ENCODE data around the gene TNPO1. TPM values are rescaled to one million over a fixed set of nuclear protein-coding genes. Genes with fewer than 3 reads are reported as not detected.

Gene TNPO1
- total RNA-seq, 1 experiment from 2014 or later, result 185 TPM

DNA sequence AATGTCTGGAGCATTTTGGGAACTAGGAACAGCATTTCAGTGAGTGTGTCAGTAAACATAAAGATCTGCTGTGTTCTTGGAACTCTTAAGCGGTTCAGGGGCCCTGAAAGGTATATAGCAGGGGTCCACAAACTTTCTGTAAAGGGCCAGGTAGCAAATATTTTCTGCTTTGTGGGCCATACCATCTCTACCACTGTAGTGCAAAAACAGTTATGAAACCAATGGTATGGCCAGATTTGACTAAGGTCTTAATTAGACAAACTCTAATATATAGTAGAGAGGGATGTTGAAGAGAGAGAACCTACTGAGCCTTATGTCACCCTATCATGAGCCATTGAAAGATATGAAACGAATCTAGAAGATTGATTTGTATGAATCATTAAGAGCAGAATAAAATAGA, 5.3 kb downstream of the TNPO1 start:
- H3K27me3 ChIP-seq (ENCODE audit: insufficient read depth, low read depth), result no peaks in the 10 kb centered on the region
- POLR2A ChIA-PET (ENCODE audit: unreplicated experiment), result no interaction called here
- H3K9me2 ChIP-seq (ENCODE audit: insufficient read depth), result no peaks in the 10 kb centered on the region
- H3K36me3 ChIP-seq (ENCODE audit: low read depth), result peaks cover 11% of the 10 kb centered on the region; the same call in 1 of the 2 replicates
- no peaks in the 10 kb centered on the region for H4K20me1 ChIP-seq (ENCODE audit: insufficient read depth)
- TF ChIP-seq, protein P1, sequence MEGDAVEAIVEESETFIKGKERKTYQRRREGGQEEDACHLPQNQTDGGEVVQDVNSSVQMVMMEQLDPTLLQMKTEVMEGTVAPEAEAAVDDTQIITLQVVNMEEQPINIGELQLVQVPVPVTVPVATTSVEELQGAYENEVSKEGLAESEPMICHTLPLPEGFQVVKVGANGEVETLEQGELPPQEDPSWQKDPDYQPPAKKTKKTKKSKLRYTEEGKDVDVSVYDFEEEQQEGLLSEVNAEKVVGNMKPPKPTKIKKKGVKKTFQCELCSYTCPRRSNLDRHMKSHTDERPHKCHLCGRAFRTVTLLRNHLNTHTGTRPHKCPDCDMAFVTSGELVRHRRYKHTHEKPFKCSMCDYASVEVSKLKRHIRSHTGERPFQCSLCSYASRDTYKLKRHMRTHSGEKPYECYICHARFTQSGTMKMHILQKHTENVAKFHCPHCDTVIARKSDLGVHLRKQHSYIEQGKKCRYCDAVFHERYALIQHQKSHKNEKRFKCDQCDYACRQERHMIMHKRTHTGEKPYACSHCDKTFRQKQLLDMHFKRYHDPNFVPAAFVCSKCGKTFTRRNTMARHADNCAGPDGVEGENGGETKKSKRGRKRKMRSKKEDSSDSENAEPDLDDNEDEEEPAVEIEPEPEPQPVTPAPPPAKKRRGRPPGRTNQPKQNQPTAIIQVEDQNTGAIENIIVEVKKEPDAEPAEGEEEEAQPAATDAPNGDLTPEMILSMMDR (conservative IDR thresholded peaks at IDR 0.05), result no peak
- TF ChIP-seq EZH2 (IDR thresholded peaks at IDR 0.05; ENCODE audit: low read depth), result no peak
- no peak overlapping the region for H3K27ac ChIP-seq
- no peak overlapping the region for H2AFZ ChIP-seq
- no peak overlapping the region for H3K4me2 ChIP-seq
- peaks cover 52% of the 10 kb centered on the region for H3K79me2 ChIP-seq (ENCODE audit: low read depth)
- H3K9me3 ChIP-seq (ENCODE audit: insufficient read depth, low read depth), result no peaks in the 10 kb centered on the region
- H3F3A ChIP-seq (ENCODE audit: insufficient read depth, low read depth), result peaks cover 8% of the 10 kb centered on the region; the same call in 1 of the 2 replicates
- BruUV-seq (replicated peaks), result no TSS peak
- peaks cover 18% of the 10 kb centered on the region for H3K4me1 ChIP-seq (replicated peaks; ENCODE audit: insufficient read depth)
- CTCF ChIA-PET, result interaction anchor here (0.5 kb wide), 1 partner anchor 101 kb away, joined by 5 read pairs; no protein-coding TSS in a partner anchor
- no peak overlapping the region for H3K4me3 ChIP-seq
- DNase-seq, result no peak
- intact Hi-C loops (cut with micrococcal nuclease; ENCODE audit: unreplicated experiment), result no loop called here

DNA sequence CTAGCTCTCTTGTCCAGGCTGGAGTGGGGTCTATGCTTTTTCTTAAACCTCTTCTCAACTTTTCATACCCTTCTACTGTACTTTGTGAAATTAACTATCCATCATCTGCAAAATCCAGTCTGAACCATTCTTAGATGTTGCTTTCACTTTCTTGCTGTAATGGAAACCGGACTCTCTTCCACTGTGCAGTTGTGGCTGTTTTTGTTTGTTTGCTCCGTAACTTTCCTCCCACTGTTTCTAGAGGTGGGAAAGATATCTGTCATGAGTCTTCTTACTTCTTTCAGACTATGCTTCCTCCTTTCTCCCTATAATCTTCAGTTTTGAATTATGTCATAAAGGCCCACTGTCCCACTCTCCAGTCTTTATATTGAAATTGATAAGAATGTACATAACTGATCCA, 6.5 kb downstream of the TNPO1 start:
- peaks cover 11% of the 10 kb centered on the region; the same call in 1 of the 2 replicates for H3K36me3 ChIP-seq (ENCODE audit: low read depth)
- peaks cover 42% of the 10 kb centered on the region for H3K79me2 ChIP-seq (ENCODE audit: low read depth)
- H4K20me1 ChIP-seq (ENCODE audit: insufficient read depth), result no peaks in the 10 kb centered on the region
- no peaks in the 10 kb centered on the region for H3K27me3 ChIP-seq (ENCODE audit: insufficient read depth, low read depth)
- H3K4me1 ChIP-seq (replicated peaks; ENCODE audit: insufficient read depth), result peaks cover 15% of the 10 kb centered on the region
- no peaks in the 10 kb centered on the region for H3K9me3 ChIP-seq (ENCODE audit: insufficient read depth, low read depth)
- no peaks in the 10 kb centered on the region for H3K9me2 ChIP-seq (ENCODE audit: insufficient read depth)
- H3K27ac ChIP-seq, result no peak overlapping the region
- H3F3A ChIP-seq (ENCODE audit: insufficient read depth, low read depth), result peaks cover 8% of the 10 kb centered on the region; the same call in 1 of the 2 replicates
- CTCF ChIA-PET, result no interaction called here
- H2AFZ ChIP-seq, result no peak overlapping the region
- H3K4me3 ChIP-seq, result no peak overlapping the region
- no peak for TF ChIP-seq EZH2 (IDR thresholded peaks at IDR 0.05; ENCODE audit: low read depth)
- TF ChIP-seq, protein P1 (conservative IDR thresholded peaks at IDR 0.05), result no peak
- BruUV-seq (replicated peaks), result no TSS peak
- POLR2A ChIA-PET (ENCODE audit: unreplicated experiment), result interaction anchor here (0.8 kb wide), 1 partner anchor 22 kb away, joined by 5 read pairs; no protein-coding TSS in a partner anchor
- no peak overlapping the region for H3K4me2 ChIP-seq
- intact Hi-C loops (cut with micrococcal nuclease; ENCODE audit: unreplicated experiment), result no loop called here
- no peak for DNase-seq

DNA sequence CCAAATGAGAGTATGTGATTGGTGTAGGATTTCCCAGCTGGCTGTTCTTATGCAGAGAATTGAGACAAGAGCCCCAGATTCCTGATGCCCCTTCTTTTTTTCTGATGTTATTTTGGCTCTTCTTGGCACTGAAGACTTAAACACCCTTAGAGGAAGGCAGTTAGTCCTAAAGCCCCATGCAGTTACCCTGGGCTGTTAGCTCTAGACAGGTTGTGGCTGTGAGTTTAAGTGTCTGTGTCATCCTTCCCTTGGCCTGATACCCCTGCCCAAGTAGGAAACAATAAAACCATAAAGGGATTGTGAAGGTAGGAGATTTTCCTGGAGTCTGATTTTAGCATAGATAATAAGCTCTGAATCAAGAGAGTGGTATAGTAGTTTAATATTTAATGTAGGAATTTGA, 13.2 kb downstream of the TNPO1 start:
- Histone ChIP-seq H3K4me3 (no peak overlapping the region), H3K9me2 (ENCODE audit: insufficient read depth) (no peaks in the 10 kb centered on the region; the same call in 1 of the 2 replicates), H4K20me1 (ENCODE audit: insufficient read depth) (no peaks in the 10 kb centered on the region), H3K27me3 (ENCODE audit: insufficient read depth, low read depth) (no peaks in the 10 kb centered on the region), H3K79me2 (ENCODE audit: low read depth) (peaks cover 31% of the 10 kb centered on the region), H3K4me1 (replicated peaks; ENCODE audit: insufficient read depth) (no peaks in the 10 kb centered on the region), H3K4me2 (no peak overlapping the region), H2AFZ (no peak overlapping the region), H3K36me3 (ENCODE audit: low read depth) (peaks cover 14% of the 10 kb centered on the region; the same call in 1 of the 2 replicates), H3K9me3 (ENCODE audit: insufficient read depth, low read depth) (no peaks in the 10 kb centered on the region), H3K27ac (no peak overlapping the region), H3F3A (ENCODE audit: insufficient read depth, low read depth) (no peaks in the 10 kb centered on the region)
- BruUV-seq (replicated peaks), result no TSS peak
- DNase-seq, result no peak
- ChIA-PET POLR2A (ENCODE audit: unreplicated experiment) (no interaction called here), CTCF (interaction anchor here (0.6 kb wide), 1 partner anchor 76 kb away, joined by 3 read pairs; no protein-coding TSS in a partner anchor)
- intact Hi-C loops (cut with micrococcal nuclease; ENCODE audit: unreplicated experiment), result no loop called here
- TF ChIP-seq, protein P1 (conservative IDR thresholded peaks at IDR 0.05), result no peak
- TF ChIP-seq EZH2 (IDR thresholded peaks at IDR 0.05; ENCODE audit: low read depth), result no peak
